Measurements from ENCODE around the gene LILRA6.

The LILRA6 gene

DNA sequence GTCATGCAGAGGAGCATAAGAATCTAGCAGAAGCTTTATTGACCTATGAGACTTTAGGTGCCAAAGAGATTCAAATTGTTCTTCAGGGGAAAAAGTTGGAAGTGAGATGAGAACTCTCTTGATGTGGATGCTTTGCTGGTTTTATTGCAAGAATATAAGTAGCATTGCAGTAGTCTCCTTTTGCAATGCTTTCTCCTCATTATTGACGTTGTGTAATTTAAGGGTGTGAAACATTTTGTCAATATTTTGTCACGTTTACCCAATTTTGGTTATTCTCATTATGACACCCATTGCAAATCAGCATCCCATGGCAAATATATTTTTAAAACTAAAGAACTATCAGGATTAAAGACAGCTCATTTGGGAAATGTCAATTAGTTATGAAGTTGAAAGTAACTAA is 26.3 kb upstream of the LILRA6 start:
- TF ChIP-seq, protein P1, sequence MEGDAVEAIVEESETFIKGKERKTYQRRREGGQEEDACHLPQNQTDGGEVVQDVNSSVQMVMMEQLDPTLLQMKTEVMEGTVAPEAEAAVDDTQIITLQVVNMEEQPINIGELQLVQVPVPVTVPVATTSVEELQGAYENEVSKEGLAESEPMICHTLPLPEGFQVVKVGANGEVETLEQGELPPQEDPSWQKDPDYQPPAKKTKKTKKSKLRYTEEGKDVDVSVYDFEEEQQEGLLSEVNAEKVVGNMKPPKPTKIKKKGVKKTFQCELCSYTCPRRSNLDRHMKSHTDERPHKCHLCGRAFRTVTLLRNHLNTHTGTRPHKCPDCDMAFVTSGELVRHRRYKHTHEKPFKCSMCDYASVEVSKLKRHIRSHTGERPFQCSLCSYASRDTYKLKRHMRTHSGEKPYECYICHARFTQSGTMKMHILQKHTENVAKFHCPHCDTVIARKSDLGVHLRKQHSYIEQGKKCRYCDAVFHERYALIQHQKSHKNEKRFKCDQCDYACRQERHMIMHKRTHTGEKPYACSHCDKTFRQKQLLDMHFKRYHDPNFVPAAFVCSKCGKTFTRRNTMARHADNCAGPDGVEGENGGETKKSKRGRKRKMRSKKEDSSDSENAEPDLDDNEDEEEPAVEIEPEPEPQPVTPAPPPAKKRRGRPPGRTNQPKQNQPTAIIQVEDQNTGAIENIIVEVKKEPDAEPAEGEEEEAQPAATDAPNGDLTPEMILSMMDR (IDR thresholded peaks at IDR 0.05; ENCODE audit: control insufficient read depth, extremely low read depth, insufficient read depth), result no peak
- H3K4me3 ChIP-seq (ENCODE audit: low read depth, low read length), result no peak overlapping the region
- DNase-seq (ENCODE audit: low read depth), result no peak

- TF ChIP-seq, protein P1 (IDR thresholded peaks at IDR 0.05; ENCODE audit: control insufficient read depth, extremely low read depth, insufficient read depth), result peak; percentile 78
- no peak overlapping the region for H3K4me3 ChIP-seq (ENCODE audit: low read depth, low read length)
- peak; percentile 35 for DNase-seq (ENCODE audit: low read depth)
Measured at GRCh38 chr19:54266133-54266532, 23.5 kb upstream of the LILRA6 start.

- TF ChIP-seq, protein P1 (IDR thresholded peaks at IDR 0.05; ENCODE audit: control insufficient read depth, extremely low read depth, insufficient read depth), result no peak
- no peak for DNase-seq (ENCODE audit: low read depth)
- H3K4me3 ChIP-seq (ENCODE audit: low read depth, low read length), result no peak overlapping the region
Measured at GRCh38 chr19:54262470-54262869, 19.9 kb upstream of the LILRA6 start.

GRCh38 chr19:54262066-54262465 is 19.5 kb upstream of the LILRA6 start:
- no peak overlapping the region for H3K4me3 ChIP-seq (ENCODE audit: low read depth, low read length)
- DNase-seq (ENCODE audit: low read depth), result no peak
- TF ChIP-seq, protein P1 (IDR thresholded peaks at IDR 0.05; ENCODE audit: control insufficient read depth, extremely low read depth, insufficient read depth), result no peak

- no peak for DNase-seq (ENCODE audit: low read depth)
- no peak within 1 kb of the TSS for H3K4me3 ChIP-seq (ENCODE audit: low read depth, low read length)
- TF ChIP-seq, protein P1 (IDR thresholded peaks at IDR 0.05; ENCODE audit: control insufficient read depth, extremely low read depth, insufficient read depth), result no peak
Measured at GRCh38 chr19:54257116-54257480, 14.5 kb upstream of the LILRA6 start, which contains the start of gene LILRB5. Gene LILRB5 (minus strand): TSS chr19:54257273. CDS start chr19:54257193, 80 bp downstream.

DNA sequence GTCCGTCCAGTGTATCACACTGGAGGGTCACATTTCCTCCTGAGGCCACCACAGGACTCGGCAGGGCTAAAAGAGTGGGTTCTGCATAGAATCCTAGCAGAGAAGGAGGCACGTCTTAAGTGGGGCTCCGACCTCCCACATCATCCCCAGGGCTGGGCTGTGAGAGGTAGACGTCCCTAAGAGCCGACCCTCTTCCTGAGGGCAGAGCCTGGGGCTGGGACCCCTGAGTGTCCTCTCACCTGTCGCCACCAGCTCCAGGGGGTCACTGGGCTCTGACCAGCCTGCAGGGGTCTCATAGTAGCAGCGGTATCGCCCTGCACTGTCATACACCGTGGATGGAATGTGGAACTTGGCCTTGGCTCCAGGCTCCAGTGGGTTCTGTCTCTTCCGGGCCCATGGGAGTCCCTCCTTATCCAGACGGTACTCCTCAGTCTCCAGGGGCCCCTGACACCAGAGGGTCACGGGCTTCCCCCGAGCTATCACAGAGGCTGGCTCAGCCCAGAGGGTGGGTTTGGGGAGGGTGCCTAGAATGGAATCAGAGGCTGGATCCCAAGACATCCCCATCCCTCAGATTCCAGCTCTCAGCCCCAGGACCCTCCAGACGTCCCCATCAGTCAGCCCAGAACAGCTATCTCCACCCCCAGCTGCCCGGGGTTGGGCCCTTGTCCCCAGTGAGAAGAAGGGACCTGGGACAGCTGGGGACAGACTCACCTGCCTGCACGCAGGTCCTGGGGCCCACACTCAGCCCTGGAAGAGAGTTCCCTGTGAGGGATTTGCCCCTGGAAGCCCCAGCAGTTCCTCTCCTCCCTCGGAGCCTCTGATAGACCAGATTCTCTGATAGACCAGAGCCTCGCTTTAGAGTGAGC is 13.9 kb upstream of the LILRA6 start:
- TF ChIP-seq, protein P1 (IDR thresholded peaks at IDR 0.05; ENCODE audit: control insufficient read depth, extremely low read depth, insufficient read depth), result no peak
- no peak for DNase-seq (ENCODE audit: low read depth)
- H3K4me3 ChIP-seq (ENCODE audit: low read depth, low read length), result no peak overlapping the region
